GM12878 (cell line): Measurements from ENCODE around the gene MUC21. TPM values are rescaled to one million over a fixed set of nuclear protein-coding genes. Genes with fewer than 3 reads are reported as not detected.

ENCODE experiments used
- STAT1 ChIP-seq: fragments of 450-650 bp; conservative IDR thresholded peaks from 2 replicates; pipeline ENCODE4 v1.6.1; 2014; ENCODE audit warnings: antibody characterized with exemption, mild to moderate bottlenecking
- USF2 ChIP-seq: IDR thresholded peaks from 2 replicates; pipeline ENCODE4 v1.6.1; 2011; ENCODE audit warnings: low read depth, low read length, improper control_type of control experiment, borderline replicate concordance
- YBX1 ChIP-seq: fragments of 450-650 bp; IDR thresholded peaks from 2 replicates; pipeline ENCODE4 v1.6.1; 2016; ENCODE audit warnings: antibody characterized with exemption
- ZNF207 ChIP-seq: fragments of 450-650 bp; IDR thresholded peaks from 2 replicates; pipeline ENCODE4 v1.6.1; 2014; ENCODE audit warnings: antibody characterized with exemption, mild to moderate bottlenecking, borderline replicate concordance
- polyA plus RNA-seq, 11 experiments: library from polyadenylated mRNA; depleted of rRNA in 4 of 11; unstranded in 6 of 11; stranded (reverse) in 5 of 11; fragments of >200 nt; fragmentation: Nextera tagmentation in 4 of 11; fragmentation: Illumina TruSeq in 1 of 11; extraction: Ambion mirVana in 4 of 11; extraction: Trizol in 1 of 11; gene quantifications; 1 replicate in 1 of 11; 2 replicates in 10 of 11; pipeline versions ENCODE4 v1.2.1 to v1.2.3, GENCODE V29; 2011 to 2016; ENCODE audit warnings: inconsistent platforms in 2 of 11, missing spikeins in 2 of 11, low read depth in 1 of 11
- total RNA-seq, 4 experiments: library from RNA; depleted of rRNA in 3 of 4; stranded (reverse); fragments of >200 nt in 3 of 4; fragmentation: Illumina TruSeq in 1 of 4; extraction: Trizol in 1 of 4; gene quantifications; 2 replicates each; pipeline versions ENCODE4 v1.2.1 to v1.2.3, GENCODE V29; 2013 to 2021
- TF ChIP-seq, protein P1 (sequence below): fragments of 450-650 bp; IDR thresholded peaks from 2 replicates; pipeline ENCODE4 v1.6.1; 2017; ENCODE audit warnings: mild to moderate bottlenecking, moderate library complexity
- TF ChIP-seq, protein P2 (sequence below): fragments of 450-650 bp; IDR thresholded peaks from 2 replicates; pipeline ENCODE4 v1.6.1; 2018; ENCODE audit warnings: mild to moderate bottlenecking, low read depth, moderate library complexity; ENCODE audit not compliant: partially characterized antibody

Gene MUC21
- total and polyA plus RNA-seq, 10 of the 15 experiments (the other 5 are each of a cell fraction or from before 2014, with no cell fraction given) = 0.02 TPM; not detected in 9

GRCh38 chr6:31033075-31033474 lies 49.6 kb downstream of the MUC21 start (continued):
- TF ChIP-seq, protein P1, sequence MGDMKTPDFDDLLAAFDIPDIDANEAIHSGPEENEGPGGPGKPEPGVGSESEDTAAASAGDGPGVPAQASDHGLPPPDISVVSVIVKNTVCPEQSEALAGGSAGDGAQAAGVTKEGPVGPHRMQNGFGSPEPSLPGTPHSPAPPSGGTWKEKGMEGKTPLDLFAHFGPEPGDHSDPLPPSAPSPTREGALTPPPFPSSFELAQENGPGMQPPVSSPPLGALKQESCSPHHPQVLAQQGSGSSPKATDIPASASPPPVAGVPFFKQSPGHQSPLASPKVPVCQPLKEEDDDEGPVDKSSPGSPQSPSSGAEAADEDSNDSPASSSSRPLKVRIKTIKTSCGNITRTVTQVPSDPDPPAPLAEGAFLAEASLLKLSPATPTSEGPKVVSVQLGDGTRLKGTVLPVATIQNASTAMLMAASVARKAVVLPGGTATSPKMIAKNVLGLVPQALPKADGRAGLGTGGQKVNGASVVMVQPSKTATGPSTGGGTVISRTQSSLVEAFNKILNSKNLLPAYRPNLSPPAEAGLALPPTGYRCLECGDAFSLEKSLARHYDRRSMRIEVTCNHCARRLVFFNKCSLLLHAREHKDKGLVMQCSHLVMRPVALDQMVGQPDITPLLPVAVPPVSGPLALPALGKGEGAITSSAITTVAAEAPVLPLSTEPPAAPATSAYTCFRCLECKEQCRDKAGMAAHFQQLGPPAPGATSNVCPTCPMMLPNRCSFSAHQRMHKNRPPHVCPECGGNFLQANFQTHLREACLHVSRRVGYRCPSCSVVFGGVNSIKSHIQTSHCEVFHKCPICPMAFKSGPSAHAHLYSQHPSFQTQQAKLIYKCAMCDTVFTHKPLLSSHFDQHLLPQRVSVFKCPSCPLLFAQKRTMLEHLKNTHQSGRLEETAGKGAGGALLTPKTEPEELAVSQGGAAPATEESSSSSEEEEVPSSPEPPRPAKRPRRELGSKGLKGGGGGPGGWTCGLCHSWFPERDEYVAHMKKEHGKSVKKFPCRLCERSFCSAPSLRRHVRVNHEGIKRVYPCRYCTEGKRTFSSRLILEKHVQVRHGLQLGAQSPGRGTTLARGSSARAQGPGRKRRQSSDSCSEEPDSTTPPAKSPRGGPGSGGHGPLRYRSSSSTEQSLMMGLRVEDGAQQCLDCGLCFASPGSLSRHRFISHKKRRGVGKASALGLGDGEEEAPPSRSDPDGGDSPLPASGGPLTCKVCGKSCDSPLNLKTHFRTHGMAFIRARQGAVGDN = no peak
- TF ChIP-seq USF2 = no peak
- TF ChIP-seq, protein P2, sequence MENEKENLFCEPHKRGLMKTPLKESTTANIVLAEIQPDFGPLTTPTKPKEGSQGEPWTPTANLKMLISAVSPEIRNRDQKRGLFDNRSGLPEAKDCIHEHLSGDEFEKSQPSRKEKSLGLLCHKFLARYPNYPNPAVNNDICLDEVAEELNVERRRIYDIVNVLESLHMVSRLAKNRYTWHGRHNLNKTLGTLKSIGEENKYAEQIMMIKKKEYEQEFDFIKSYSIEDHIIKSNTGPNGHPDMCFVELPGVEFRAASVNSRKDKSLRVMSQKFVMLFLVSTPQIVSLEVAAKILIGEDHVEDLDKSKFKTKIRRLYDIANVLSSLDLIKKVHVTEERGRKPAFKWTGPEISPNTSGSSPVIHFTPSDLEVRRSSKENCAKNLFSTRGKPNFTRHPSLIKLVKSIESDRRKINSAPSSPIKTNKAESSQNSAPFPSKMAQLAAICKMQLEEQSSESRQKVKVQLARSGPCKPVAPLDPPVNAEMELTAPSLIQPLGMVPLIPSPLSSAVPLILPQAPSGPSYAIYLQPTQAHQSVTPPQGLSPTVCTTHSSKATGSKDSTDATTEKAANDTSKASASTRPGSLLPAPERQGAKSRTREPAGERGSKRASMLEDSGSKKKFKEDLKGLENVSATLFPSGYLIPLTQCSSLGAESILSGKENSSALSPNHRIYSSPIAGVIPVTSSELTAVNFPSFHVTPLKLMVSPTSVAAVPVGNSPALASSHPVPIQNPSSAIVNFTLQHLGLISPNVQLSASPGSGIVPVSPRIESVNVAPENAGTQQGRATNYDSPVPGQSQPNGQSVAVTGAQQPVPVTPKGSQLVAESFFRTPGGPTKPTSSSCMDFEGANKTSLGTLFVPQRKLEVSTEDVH = no peak
- no peak for TF ChIP-seq ZNF207
- no peak for TF ChIP-seq YBX1
- no peak for TF ChIP-seq STAT1
